Lower leg skin (tissue), 3 donors: ENCODE data around the gene SLC16A12.

Experiments
- CTCF ChIP-seq, 3 donors: fragments of 450-650 bp; IDR thresholded peaks; one replicate each; pipeline ENCODE4 v1.5.1; 2016; ENCODE audit warnings: antibody characterized with exemption in 3 of 3, mild to moderate bottlenecking in 3 of 3, moderate library complexity in 2 of 3
- POLR2A ChIP-seq, 2 donors: fragments of 450-650 bp; IDR thresholded peaks; one replicate each; pipeline ENCODE4 v1.6.1; 2016 to 2017; ENCODE audit warnings: antibody characterized with exemption in 2 of 2, mild to moderate bottlenecking in 1 of 2, moderate library complexity in 1 of 2

DNA sequence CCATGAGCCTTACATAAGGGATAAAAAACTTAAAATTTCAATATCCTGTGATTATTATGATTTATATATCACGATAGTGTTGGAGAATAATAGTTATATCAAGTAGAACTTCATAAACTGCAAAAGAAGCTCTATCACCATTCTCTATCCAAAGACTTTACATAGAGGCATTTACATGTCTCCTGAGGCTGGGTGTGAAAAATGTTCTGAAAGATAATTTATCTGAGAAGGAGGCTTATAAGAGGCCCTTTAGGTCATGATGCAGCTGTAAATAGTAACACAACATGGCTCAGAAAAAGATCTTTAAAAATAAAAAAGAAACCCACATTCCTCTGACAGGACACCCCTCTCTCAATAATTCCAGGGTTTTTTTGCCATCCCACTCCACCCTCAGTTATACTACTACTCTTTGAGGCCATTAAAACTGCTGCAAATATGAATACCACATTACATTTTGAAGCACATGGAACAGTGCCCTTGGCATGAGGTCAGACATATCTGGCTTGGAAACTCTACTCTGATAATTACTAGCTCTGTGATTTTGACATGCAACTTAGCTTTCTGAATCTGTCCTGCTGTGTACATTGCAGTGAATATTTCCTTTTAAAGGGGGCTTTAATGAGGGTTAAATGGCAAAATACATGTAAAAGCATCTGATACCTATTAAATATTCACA is 55.5 kb downstream of the SLC16A12 start:
- TF ChIP-seq POLR2A (IDR thresholded peaks at IDR 0.05), result no peak
- no peak for TF ChIP-seq CTCF (IDR thresholded peaks at IDR 0.05)
